A673 (cell line): ENCODE measurements around the gene CHKA.

Experiments
- EZH2 ChIP-seq: fragments of 200-600 bp; sonication (generic); IDR thresholded peaks from 2 replicates; pipeline ENCODE4 v1.6.1; 2017; ENCODE audit warnings: borderline replicate concordance, low read depth, mild to moderate bottlenecking, mixed read lengths, antibody characterized with exemption, low read length; ENCODE audit not compliant: poor library complexity, severe bottlenecking
- TF ChIP-seq, protein P1 (sequence below): fragments of 300-800, 200-600 bp; sonication (generic); conservative IDR thresholded peaks from 2 replicates; pipeline ENCODE4 v1.5.1; 2017; ENCODE audit warnings: low read depth, mild to moderate bottlenecking, antibody characterized with exemption, low read length, moderate library complexity, mixed read lengths

GRCh38 chr11:68014157-68014946, 106.8 kb downstream of the CHKA start:
- TF ChIP-seq, protein P1, sequence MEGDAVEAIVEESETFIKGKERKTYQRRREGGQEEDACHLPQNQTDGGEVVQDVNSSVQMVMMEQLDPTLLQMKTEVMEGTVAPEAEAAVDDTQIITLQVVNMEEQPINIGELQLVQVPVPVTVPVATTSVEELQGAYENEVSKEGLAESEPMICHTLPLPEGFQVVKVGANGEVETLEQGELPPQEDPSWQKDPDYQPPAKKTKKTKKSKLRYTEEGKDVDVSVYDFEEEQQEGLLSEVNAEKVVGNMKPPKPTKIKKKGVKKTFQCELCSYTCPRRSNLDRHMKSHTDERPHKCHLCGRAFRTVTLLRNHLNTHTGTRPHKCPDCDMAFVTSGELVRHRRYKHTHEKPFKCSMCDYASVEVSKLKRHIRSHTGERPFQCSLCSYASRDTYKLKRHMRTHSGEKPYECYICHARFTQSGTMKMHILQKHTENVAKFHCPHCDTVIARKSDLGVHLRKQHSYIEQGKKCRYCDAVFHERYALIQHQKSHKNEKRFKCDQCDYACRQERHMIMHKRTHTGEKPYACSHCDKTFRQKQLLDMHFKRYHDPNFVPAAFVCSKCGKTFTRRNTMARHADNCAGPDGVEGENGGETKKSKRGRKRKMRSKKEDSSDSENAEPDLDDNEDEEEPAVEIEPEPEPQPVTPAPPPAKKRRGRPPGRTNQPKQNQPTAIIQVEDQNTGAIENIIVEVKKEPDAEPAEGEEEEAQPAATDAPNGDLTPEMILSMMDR: no peak
- no peak for TF ChIP-seq EZH2
